K562 (cell line): ENCODE measurements around the gene RPL38. TPM values are rescaled to one million over a fixed set of nuclear protein-coding genes. Genes with fewer than 3 reads are reported as not detected.

ENCODE experiments used
- ATAC-seq: fragments of 200-7000 bp; cut with Tn5 transposase; 3 replicates; pipeline ENCODE4 v1.9.1; 2020; ENCODE audit warnings: moderate library complexity
- BruUV-seq: library from RNA; stranded (reverse); fragments of 400-500 nt; replicated peaks from 2 replicates; lab custom pipeline; 2021; lab: Mats Ljungman, UMichigan
- CTCF ChIA-PET: fragments of 300-600 bp; formaldehyde crosslinking; extraction: SDS; loops from one replicate; lab custom pipeline; 2021; ENCODE audit warnings: low intra/inter-chr PET ratio; lab: Yijun Ruan, JAX
- POLR2A ChIA-PET: fragments of 300-600, 350-650 bp; sonication (Branson Sonifier 250); formaldehyde crosslinking; extraction: SDS; loops from one replicate; lab custom pipeline; 2021; ENCODE audit warnings: antibody characterized with exemption, inconsistent platforms; lab: Yijun Ruan, JAX
- DNase-seq, 4 experiments: peaks; one replicate each; pipeline versions ENCODE4 v3.0.0 to v3.0.0-alpha.2; 2011 to 2018; ENCODE audit warnings: low spot score in 3 of 4, mixed read lengths in 3 of 4; ENCODE audit errors: extremely low read depth in 1 of 4
- FAIRE-seq: peaks from 2 replicates; lab custom pipeline; 2011; peaks lifted over from hg19 to GRCh38; lab: Jason Lieb, UNC
- H2AFZ ChIP-seq: 2 replicates; pipeline ENCODE4 v1.6.0; 2011; ENCODE audit warnings: low read depth, low read length, control low read depth, inconsistent platforms
- H3K27ac ChIP-seq: fragments of 200-600 bp; 3 replicates; pipeline ENCODE4 v1.8.0; 2011; ENCODE audit warnings: low read depth, mild to moderate bottlenecking, control low read depth, inconsistent platforms, low read length, moderate library complexity, mixed read lengths; ENCODE audit errors: extremely low read depth
- H3K27me3 ChIP-seq, 2 experiments: fragments of 300-600 bp in 1 of 2; 2 replicates in 1 of 2; 3 replicates in 1 of 2; pipeline versions ENCODE4 v1.6.0 to v1.8.0; 2011; ENCODE audit warnings: inconsistent platforms in 2 of 2, low read length in 2 of 2, mild to moderate bottlenecking in 1 of 2, mixed read lengths in 1 of 2, moderate library complexity in 1 of 2; ENCODE audit not compliant: control insufficient read depth in 2 of 2, insufficient read depth in 2 of 2
- H3K36me3 ChIP-seq: fragments of 300-600 bp; 3 replicates; pipeline ENCODE4 v1.8.0; 2011; ENCODE audit warnings: mild to moderate bottlenecking, low read length, inconsistent platforms; ENCODE audit not compliant: control insufficient read depth, insufficient read depth
- H3K4me1 ChIP-seq, 2 experiments: fragments of 200-600 bp in 1 of 2; replicated peaks in 1 of 2; 2 replicates in 1 of 2; 3 replicates in 1 of 2; pipeline versions ENCODE4 v1.5.1 to v1.8.0; 2011; ENCODE audit warnings: inconsistent platforms in 2 of 2, low read length in 2 of 2, mild to moderate bottlenecking in 1 of 2, mixed read lengths in 1 of 2, moderate library complexity in 1 of 2; ENCODE audit not compliant: control insufficient read depth in 2 of 2, insufficient read depth in 2 of 2
- H3K4me2 ChIP-seq: 2 replicates; pipeline ENCODE4 v1.6.1; 2011; ENCODE audit warnings: low read length, control low read depth, inconsistent platforms, mixed read lengths; ENCODE audit not compliant: insufficient read depth
- H3K4me3 ChIP-seq: fragments of 200-600 bp; sonication (generic), shearing (Covaris generic); 2 replicates; pipeline ENCODE4 v1.5.1; 2016; ENCODE audit warnings: control low read depth, inconsistent platforms
- H3K79me2 ChIP-seq: fragments of 200-600 bp; 3 replicates; pipeline ENCODE4 v1.8.0; 2011; ENCODE audit warnings: low read length, inconsistent platforms; ENCODE audit not compliant: control insufficient read depth, insufficient read depth
- H3K9ac ChIP-seq, 2 experiments: 2 replicates each; pipeline versions ENCODE4 v1.6.0 to v1.6.1; 2011; ENCODE audit warnings: low read depth in 2 of 2, low read length in 2 of 2, control low read depth in 1 of 2, inconsistent platforms in 1 of 2, mild to moderate bottlenecking in 1 of 2, mixed read lengths in 1 of 2; ENCODE audit not compliant: insufficient read depth in 1 of 2
- H3K9me1 ChIP-seq: one replicate; pipeline ENCODE4 v1.6.0; 2011; ENCODE audit warnings: inconsistent platforms, mild to moderate bottlenecking, low read length, moderate library complexity; ENCODE audit not compliant: control insufficient read depth, insufficient read depth
- H3K9me3 ChIP-seq: replicated peaks from 2 replicates; pipeline ENCODE4 v1.5.1; 2011; ENCODE audit warnings: low read depth, low read length, inconsistent platforms; ENCODE audit not compliant: control insufficient read depth, insufficient read depth
- H4K20me1 ChIP-seq: replicated peaks from 2 replicates; pipeline ENCODE4 v1.6.1; 2011; ENCODE audit warnings: low read length, inconsistent platforms, mixed read lengths; ENCODE audit not compliant: control insufficient read depth, insufficient read depth
- ARNT ChIP-seq, 2 experiments: fragments of 450-650 bp; IDR thresholded peaks; 2 replicates each; pipeline ENCODE4 v1.6.1; 2016; ENCODE audit warnings: mild to moderate bottlenecking in 1 of 2
- ASH1L ChIP-seq: fragments of 450-650 bp; IDR thresholded peaks from 2 replicates; pipeline ENCODE4 v1.6.1; 2018; ENCODE audit warnings: borderline replicate concordance, mild to moderate bottlenecking, low read depth; ENCODE audit not compliant: partially characterized antibody
- CBFA2T3 ChIP-seq: fragments of 450-650 bp; IDR thresholded peaks from 2 replicates; pipeline ENCODE4 v1.6.1; 2017
- CBX2 ChIP-seq: fragments of 200-600 bp; sonication (generic); IDR thresholded peaks from one replicate; pipeline ENCODE4 v1.6.1; 2012; ENCODE audit warnings: mild to moderate bottlenecking, low read length, inconsistent platforms; ENCODE audit not compliant: insufficient read depth, poor library complexity, severe bottlenecking
- CEBPB ChIP-seq: fragments of 450-650 bp; IDR thresholded peaks from 2 replicates; pipeline ENCODE4 v1.6.1; 2016; ENCODE audit warnings: missing genetic modification characterization, missing compliant biosample characterization
- CREB3 ChIP-seq: fragments of 450-650 bp; conservative IDR thresholded peaks from 2 replicates; pipeline ENCODE4 v1.6.1; 2016; ENCODE audit warnings: missing genetic modification characterization, low read depth, mild to moderate bottlenecking, missing compliant biosample characterization, moderate library complexity
- CTBP1 ChIP-seq: fragments of 450-650 bp; IDR thresholded peaks from 2 replicates; pipeline ENCODE4 v1.6.1; 2016; ENCODE audit warnings: borderline replicate concordance
- DPF2 ChIP-seq: fragments of 450-650 bp; IDR thresholded peaks from 2 replicates; pipeline ENCODE4 v1.6.1; 2016
- FUS ChIP-seq: fragments of 200-400 bp; formaldehyde crosslinking; optimal IDR thresholded peaks from 2 replicates; pipeline ENCODE3; 2017; ENCODE audit warnings: low read depth, low read length
- MBD1 ChIP-seq: fragments of 250-450 bp; sonication (Bioruptor Pico); IDR thresholded peaks from 2 replicates; pipeline ENCODE4 v1.8.0; 2022; ENCODE audit warnings: inconsistent platforms
- MTA2 ChIP-seq: fragments of 450-650 bp; IDR thresholded peaks from 2 replicates; pipeline ENCODE4 v1.6.1; 2016; ENCODE audit warnings: low read depth
- NONO ChIP-seq, 2 experiments: fragments of 200-400 bp in 1 of 2; fragments of 450-650 bp in 1 of 2; formaldehyde crosslinking in 1 of 2; IDR thresholded peaks; 2 replicates each; pipeline ENCODE4 v1.6.1; 2017; ENCODE audit warnings: low read depth in 2 of 2, mild to moderate bottlenecking in 2 of 2, moderate library complexity in 2 of 2, low read length in 1 of 2
- RBM15 ChIP-seq: fragments of 200-400 bp; formaldehyde crosslinking; IDR thresholded peaks from 2 replicates; pipeline ENCODE4 v1.6.1; 2018; ENCODE audit warnings: mild to moderate bottlenecking, low read length, moderate library complexity; ENCODE audit not compliant: insufficient read depth
- RBM25 ChIP-seq: fragments of 200-400 bp; formaldehyde crosslinking; IDR thresholded peaks from 2 replicates; pipeline ENCODE4 v1.6.1; 2018; ENCODE audit warnings: low read length, low read depth, moderate library complexity; ENCODE audit not compliant: severe bottlenecking
- THAP7 ChIP-seq: fragments of 250-450 bp; sonication (Bioruptor Pico); IDR thresholded peaks from 2 replicates; pipeline ENCODE4 v1.5.0; 2021
- TSC22D4 ChIP-seq: fragments of 450-650 bp; IDR thresholded peaks from 2 replicates; pipeline ENCODE4 v1.6.1; 2016; ENCODE audit warnings: missing genetic modification characterization, missing biosample characterization, control low read depth
- ZNF785 ChIP-seq: fragments of 250-450 bp; sonication (Bioruptor Pico); IDR thresholded peaks from 2 replicates; pipeline ENCODE4 v1.4.0; 2020; ENCODE audit warnings: mild to moderate bottlenecking
- WGBS: fragments of 100-300 bp; shearing (Covaris generic); methylation state at CpG from one replicate; pipeline ENCODE4 v1.1.6; 2016; ENCODE audit warnings: low coverage, mixed read lengths; ENCODE audit not compliant: insufficient coverage; ENCODE audit errors: missing lambda C conversion rate; 5-methylcytosine and 5-hydroxymethylcytosine counted together
- in situ Hi-C: fragments of 300-500 bp; cut with MboI; formaldehyde crosslinking; loops from 4 replicates; pipeline ENCODE4 v1.15.0; 2018; ENCODE audit warnings: inconsistent platforms, mixed read lengths
- intact Hi-C: fragments of 100-400 bp; cut with micrococcal nuclease; formaldehyde crosslinking; loops from 2 replicates; pipeline ENCODE4 v1.14.2; 2022
- polyA plus RNA-seq, 8 experiments: library from polyadenylated mRNA; depleted of rRNA in 4 of 8; stranded (reverse) in 5 of 8; unstranded in 3 of 8; fragments of >200 nt; fragmentation: Nextera tagmentation in 2 of 8; fragmentation: Illumina TruSeq in 1 of 8; extraction: Ambion mirVana in 2 of 8; extraction: Trizol in 1 of 8; gene quantifications; 2 replicates each; pipeline versions ENCODE4 v1.2.1 to v1.2.3, GENCODE V29; 2011 to 2014; ENCODE audit warnings: inconsistent platforms in 1 of 8, missing spikeins in 1 of 8
- total RNA-seq, 7 experiments: library from RNA; depleted of rRNA in 6 of 7; stranded (reverse); fragments of >200 nt in 6 of 7; fragmentation: Illumina TruSeq in 2 of 7; extraction: Trizol in 2 of 7; gene quantifications; 2 replicates each; pipeline versions ENCODE4 v1.2.1 to v1.2.3, GENCODE V29; 2011 to 2021; ENCODE audit warnings: low replicate concordance in 1 of 7

Gene RPL38
- total and polyA plus RNA-seq, 9 of the 15 experiments (the other 6 are each of a cell fraction or from before 2014, with no cell fraction given): 1,224 to 3,864 (median 1,939) TPM

GRCh38 chr17:74227271-74228080, 24.0 kb downstream of the RPL38 start:
- peaks cover 0 to 12% of the 10 kb centered on the region in 2 experiments; a peak in 3 of 5 replicates for H3K27me3 ChIP-seq
- WGBS: 6% methylated on average over 10 of the region's 10 CpGs
- POLR2A ChIA-PET: interaction anchor here (0.7 to 1.2 kb wide), 3 partner anchors 8 to 33 kb away, joined by 3 to 4 read pairs (median 4); no protein-coding TSS in a partner anchor
- H3K9ac ChIP-seq: no peak overlapping the region
- in situ Hi-C loops (no loop called here), intact Hi-C loops (no loop called here)
- no peaks in the 10 kb centered on the region for H3K9me1 ChIP-seq
- no peak overlapping the region for H3K27ac ChIP-seq
- peak in 3 of 4 experiments; percentile 29 to 37 (median 35) for DNase-seq
- no peak overlapping the region for H3K4me2 ChIP-seq
- CTCF ChIA-PET: no interaction called here
- H3K79me2 ChIP-seq: no peaks in the 10 kb centered on the region
- H3K4me1 ChIP-seq: peaks cover 5 to 14% of the 10 kb centered on the region in 2 experiments; a peak in 4 of 5 replicates
- no peak overlapping the region for H3K4me3 ChIP-seq
- H3K36me3 ChIP-seq: no peaks in the 10 kb centered on the region
- peak; percentile 6 for FAIRE-seq
- no peak overlapping the region for H2AFZ ChIP-seq
- no peaks in the 10 kb centered on the region for H3K9me3 ChIP-seq
- H4K20me1 ChIP-seq: 0 out of 2 replicates have a peak, but pooled peaks cover 3% of the 10 kb centered on the region
- BruUV-seq: no TSS peak
- ATAC-seq: no peak
- TF ChIP-seq CBX2 (no peak), CREB3 (no peak), ASH1L (no peak), CEBPB (0 out of 2 replicates have a peak, but pooled peaks have one; percentile 27), CTBP1 (0 out of 2 replicates have a peak, but pooled peaks have one; percentile 59), NONO (IDR thresholded peaks at IDR 0.05; ENCODE audit: low read depth in 2 of 2, low read length in 1 of 2) (no peak), FUS (no peak), MTA2 (peak; percentile 27; the same call in 1 of the 2 replicates), THAP7 (CRISPR knock-in tag) (no peak), DPF2 (0 out of 2 replicates have a peak, but pooled peaks have one; percentile 16), TSC22D4 (tag) (no peak), RBM15 (no peak), MBD1 (no peak), CBFA2T3 (peak; percentile 52), ARNT (IDR thresholded peaks at IDR 0.05) (no peak), ZNF785 (CRISPR knock-in tag) (no peak), RBM25 (no peak)
